Activated CD8-positive, alpha-beta T cell treated with anti-CD3 and anti-CD28 coated beads for 36 hours (primary cell): ENCODE measurements around the gene RIMS1. TPM values are rescaled to one million over a fixed set of nuclear protein-coding genes. Genes with fewer than 3 reads are reported as not detected.

Experiments
- ATAC-seq: fragments of 200-7000 bp; cut with Tn5 transposase; one replicate; pipeline ENCODE4 v1.10.0; 2021; ENCODE audit warnings: mild to moderate bottlenecking, moderate library complexity
- CTCF ChIA-PET: fragments of 350-600 bp; sonication (Branson Sonifier 250); formaldehyde crosslinking; loops from one replicate; lab custom pipeline; 2021; ENCODE audit warnings: antibody characterized with exemption; lab: Charles Lee
- POLR2A ChIA-PET: fragments of 350-600 bp; sonication (Branson Sonifier 250); formaldehyde crosslinking; loops from one replicate; lab custom pipeline; 2021; ENCODE audit warnings: antibody characterized with exemption; lab: Charles Lee
- DNase-seq: peaks from one replicate; pipeline ENCODE4 v3.0.0-alpha.2; 2020
- H3K27ac Mint-ChIP-seq: one replicate; pipeline ENCODE4 v1.8.0; 2021; ENCODE audit warnings: mild to moderate bottlenecking, mixed read lengths
- H3K27me3 Mint-ChIP-seq: one replicate; pipeline ENCODE4 v1.8.0; 2021; ENCODE audit warnings: mixed read lengths
- H3K36me3 Mint-ChIP-seq: one replicate; pipeline ENCODE4 v1.8.0; 2021; ENCODE audit warnings: low read depth, mixed read lengths
- H3K4me1 Mint-ChIP-seq: one replicate; pipeline ENCODE4 v1.8.0; 2021; ENCODE audit warnings: low read depth, mixed read lengths
- H3K4me3 Mint-ChIP-seq: one replicate; pipeline ENCODE4 v1.8.0; 2021; ENCODE audit warnings: mild to moderate bottlenecking, moderate library complexity, mixed read lengths
- H3K9me3 Mint-ChIP-seq: one replicate; pipeline ENCODE4 v1.8.0; 2021; ENCODE audit warnings: mixed read lengths
- CTCF ChIP-seq: fragments of 200-600 bp; IDR thresholded peaks from one replicate; pipeline ENCODE4 v1.8.0; 2022; ENCODE audit warnings: antibody characterized with exemption, mild to moderate bottlenecking
- intact Hi-C: fragments of 100-400 bp; cut with micrococcal nuclease; formaldehyde crosslinking; loops from one replicate; pipeline ENCODE4 v1.10.0; 2022
- total RNA-seq, 2 experiments: library from RNA; stranded (reverse); gene quantifications; one replicate each; pipeline ENCODE4 v1.2.3, GENCODE V29; 2021

Gene RIMS1
- total RNA-seq, 2 experiments from 2014 or later = not detected

DNA sequence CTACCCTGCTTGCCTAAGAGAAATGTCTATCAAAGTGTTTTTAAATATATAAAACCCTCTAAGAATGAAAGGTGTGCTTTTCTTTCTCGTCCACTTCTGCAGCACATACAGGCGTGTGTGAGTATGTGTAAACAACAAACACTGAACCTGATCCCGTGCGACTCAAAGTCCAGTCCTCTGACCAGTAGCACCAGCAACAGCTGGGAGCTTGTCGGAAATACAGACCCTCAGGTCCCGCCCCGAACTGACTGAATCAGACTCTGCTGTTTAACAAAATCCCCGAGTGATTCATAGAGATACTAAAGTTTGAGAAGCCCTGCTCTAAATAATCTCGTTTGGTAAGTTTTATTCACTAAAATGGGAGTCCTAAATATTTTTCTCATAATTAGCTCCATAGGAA, 527.5 kb downstream of the RIMS1 start:
- intact Hi-C loops = loop anchor here (5.0 to 10.0 kb wide), 2 partner anchors 171 to 768 kb away; no protein-coding TSS in a partner anchor
- Mint-ChIP-seq H3K27ac (no peak overlapping the region), H3K36me3 (no peaks in the 10 kb centered on the region), H3K9me3 (no peaks in the 10 kb centered on the region), H3K4me1 (no peaks in the 10 kb centered on the region), H3K4me3 (no peak overlapping the region), H3K27me3 (peaks cover 4% of the 10 kb centered on the region)
- ChIA-PET CTCF (interaction anchor here (1.1 to 6.0 kb wide), 7 partner anchors 9 to 768 kb away, joined by 3 to 53 read pairs (median 13); no protein-coding TSS in a partner anchor), POLR2A (no interaction called here)
- no peak for DNase-seq
- TF ChIP-seq CTCF = no peak
- ATAC-seq = no peak

GRCh38 chr6:72414657-72415056, 528.3 kb downstream of the RIMS1 start:
- Mint-ChIP-seq H3K27me3 (peaks cover 4% of the 10 kb centered on the region), H3K36me3 (no peaks in the 10 kb centered on the region), H3K27ac (no peak overlapping the region), H3K4me3 (no peak overlapping the region), H3K4me1 (no peaks in the 10 kb centered on the region), H3K9me3 (no peaks in the 10 kb centered on the region)
- intact Hi-C loops = loop anchor here (5.0 to 10.0 kb wide), 2 partner anchors 170 to 768 kb away; no protein-coding TSS in a partner anchor
- TF ChIP-seq CTCF = no peak
- CTCF ChIA-PET = interaction anchor here (0.8 to 6.0 kb wide), 4 partner anchors 9 to 715 kb away, joined by 3 to 53 read pairs (median 24); no protein-coding TSS in a partner anchor
- DNase-seq (no peak), ATAC-seq (no peak)
- POLR2A ChIA-PET = interaction anchor here (0.6 kb wide), 1 partner anchor 292 kb away, joined by 5 read pairs; no protein-coding TSS in a partner anchor

DNA sequence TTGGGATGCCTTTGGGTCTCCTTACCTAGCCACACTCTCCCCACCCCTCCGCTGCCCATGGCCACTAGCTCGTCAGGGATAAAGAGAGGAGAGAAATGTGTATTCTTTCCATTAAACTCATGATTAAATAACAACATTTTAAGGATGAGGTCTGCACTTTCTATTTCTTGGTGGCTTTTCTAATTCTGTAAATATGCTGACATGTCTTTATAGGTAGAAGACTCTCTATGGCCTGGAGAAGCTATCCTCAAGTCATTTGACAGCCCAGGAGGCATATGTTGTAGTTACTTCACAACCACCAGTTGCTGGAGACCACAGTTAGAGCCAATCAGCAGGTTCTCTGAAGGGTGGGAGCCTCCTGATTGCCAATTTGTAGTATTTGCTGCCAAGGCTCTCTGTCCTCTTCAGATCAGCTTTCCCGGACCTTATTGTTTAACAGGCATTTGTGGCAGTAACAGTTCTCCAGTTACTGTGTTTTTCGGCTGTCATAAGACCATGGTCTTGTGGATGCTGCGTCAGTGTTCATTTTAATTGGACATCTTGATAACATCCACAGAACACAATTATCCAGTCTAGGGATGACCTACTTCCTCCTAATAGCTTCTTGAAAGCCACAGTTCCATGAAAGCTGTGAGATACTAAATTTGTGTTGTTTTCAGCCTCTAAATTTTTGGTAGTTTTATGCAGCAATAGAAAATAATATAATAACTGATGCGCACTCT, 530.6 kb downstream of the RIMS1 start:
- Mint-ChIP-seq H3K4me3 (no peak overlapping the region), H3K27me3 (peaks cover 6% of the 10 kb centered on the region), H3K27ac (no peak overlapping the region), H3K9me3 (no peaks in the 10 kb centered on the region), H3K4me1 (no peaks in the 10 kb centered on the region), H3K36me3 (no peaks in the 10 kb centered on the region)
- TF ChIP-seq CTCF = no peak
- ChIA-PET CTCF (interaction anchor here (2.2 kb wide), 1 partner anchor 716 kb away, joined by 7 read pairs; no protein-coding TSS in a partner anchor), POLR2A (no interaction called here)
- intact Hi-C loops = loop anchor here (10.0 kb wide), 1 partner anchor 168 kb away; no protein-coding TSS in a partner anchor
- ATAC-seq (no peak), DNase-seq (no peak)

DNA sequence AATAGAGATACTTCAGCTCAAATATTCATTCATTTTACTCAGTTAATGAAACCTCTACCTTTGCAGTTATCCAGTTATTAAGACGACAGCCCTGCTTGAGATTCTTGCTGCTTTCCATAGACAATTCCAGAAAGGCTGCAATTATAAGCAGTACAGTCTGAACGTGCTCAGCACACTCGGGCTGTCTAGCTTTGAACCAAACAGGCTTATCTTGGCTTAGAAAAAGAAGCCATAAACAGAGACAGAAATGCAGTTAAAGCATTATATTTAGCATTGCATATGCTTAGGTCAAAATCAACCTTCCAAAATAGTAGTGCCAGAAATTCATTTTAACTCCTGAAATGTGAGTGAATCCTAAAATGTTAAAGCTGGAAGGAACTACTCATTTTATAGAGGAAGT, 531.4 kb downstream of the RIMS1 start:
- POLR2A ChIA-PET = interaction anchor here (0.9 kb wide), 1 partner anchor 14 kb away, joined by 4 read pairs; no protein-coding TSS in a partner anchor
- no peaks in the 10 kb centered on the region for H3K4me1 Mint-ChIP-seq
- intact Hi-C loops = loop anchor here (10.0 kb wide), 1 partner anchor 167 kb away; no protein-coding TSS in a partner anchor
- H3K36me3 Mint-ChIP-seq = no peaks in the 10 kb centered on the region
- DNase-seq (no peak), ATAC-seq (no peak)
- no peak overlapping the region for H3K27ac Mint-ChIP-seq
- no peak overlapping the region for H3K4me3 Mint-ChIP-seq
- CTCF ChIA-PET = no interaction called here
- no peak for TF ChIP-seq CTCF
- H3K27me3 Mint-ChIP-seq = peaks cover 5% of the 10 kb centered on the region
- H3K9me3 Mint-ChIP-seq = no peaks in the 10 kb centered on the region

DNA sequence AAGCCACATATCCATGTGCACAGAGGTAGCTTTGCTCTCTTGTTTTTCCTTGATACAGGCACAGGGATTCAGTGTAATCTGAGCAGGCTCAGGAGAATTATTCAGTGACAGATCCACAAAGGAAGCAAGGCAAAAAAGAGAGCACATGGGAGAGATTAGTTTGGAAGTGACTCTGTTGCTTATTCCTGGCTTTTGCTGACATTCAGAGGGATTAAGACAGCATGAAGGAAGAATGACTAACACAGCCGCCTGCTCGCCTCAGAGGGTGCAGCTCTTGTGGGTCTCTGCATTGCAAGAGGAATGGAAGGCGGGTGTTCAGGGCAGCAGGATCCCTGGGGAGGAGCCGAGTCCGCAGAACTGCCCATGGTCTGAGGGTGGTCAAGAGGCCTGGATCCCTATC, 532.1 kb downstream of the RIMS1 start:
- Mint-ChIP-seq H3K4me1 (no peaks in the 10 kb centered on the region), H3K27ac (no peak overlapping the region), H3K27me3 (peaks cover 5% of the 10 kb centered on the region), H3K4me3 (no peak overlapping the region), H3K9me3 (no peaks in the 10 kb centered on the region), H3K36me3 (no peaks in the 10 kb centered on the region)
- ATAC-seq = no peak
- DNase-seq = no peak
- ChIA-PET POLR2A (interaction anchor here (0.9 kb wide), 1 partner anchor 15 kb away, joined by 4 read pairs; no protein-coding TSS in a partner anchor), CTCF (no interaction called here)
- intact Hi-C loops = loop anchor here (10.0 kb wide), 1 partner anchor 166 kb away; no protein-coding TSS in a partner anchor
- TF ChIP-seq CTCF = no peak
